Subcutaneous abdominal adipose tissue (tissue), 5 donors: ENCODE results near the gene CCL1.

Experiments used
- H3K27ac ChIP-seq: one replicate; pipeline ENCODE4 v1.7.0; 2013; ENCODE audit warnings: low read depth, mild to moderate bottlenecking, inconsistent platforms, low read length, moderate library complexity
- H3K27me3 ChIP-seq, 5 donors: one replicate each; pipeline ENCODE4 v1.7.0; 2013; ENCODE audit warnings: low read length in 5 of 5, inconsistent platforms in 1 of 5; ENCODE audit not compliant: control insufficient read depth in 5 of 5, insufficient read depth in 4 of 5
- H3K36me3 ChIP-seq, 5 donors: one replicate each; pipeline ENCODE4 v1.7.0; 2013; ENCODE audit warnings: low read length in 5 of 5; ENCODE audit not compliant: control insufficient read depth in 5 of 5, insufficient read depth in 5 of 5
- H3K4me1 ChIP-seq, 5 donors: one replicate each; pipeline ENCODE4 v1.7.0; 2013; ENCODE audit warnings: low read length in 5 of 5, mild to moderate bottlenecking in 3 of 5, moderate library complexity in 1 of 5; ENCODE audit not compliant: control insufficient read depth in 5 of 5, insufficient read depth in 5 of 5
- H3K4me3 ChIP-seq, 5 donors: one replicate each; pipeline ENCODE4 v1.7.0; 2013; ENCODE audit warnings: low read length in 5 of 5, low read depth in 1 of 5
- H3K9ac ChIP-seq, 5 donors: one replicate each; pipeline ENCODE4 v1.7.0; 2013; ENCODE audit warnings: low read length in 5 of 5, mild to moderate bottlenecking in 4 of 5, moderate library complexity in 3 of 5
- H3K9me3 ChIP-seq, 5 donors: one replicate each; pipeline ENCODE4 v1.7.0; 2013; ENCODE audit warnings: low read length in 5 of 5; ENCODE audit not compliant: control insufficient read depth in 5 of 5
- donor health status: healthy.
- donor health status: healthy.
- donor health status: healthy.
- donor health status: healthy.
- donor health status: healthy.

The CCL1 gene

DNA sequence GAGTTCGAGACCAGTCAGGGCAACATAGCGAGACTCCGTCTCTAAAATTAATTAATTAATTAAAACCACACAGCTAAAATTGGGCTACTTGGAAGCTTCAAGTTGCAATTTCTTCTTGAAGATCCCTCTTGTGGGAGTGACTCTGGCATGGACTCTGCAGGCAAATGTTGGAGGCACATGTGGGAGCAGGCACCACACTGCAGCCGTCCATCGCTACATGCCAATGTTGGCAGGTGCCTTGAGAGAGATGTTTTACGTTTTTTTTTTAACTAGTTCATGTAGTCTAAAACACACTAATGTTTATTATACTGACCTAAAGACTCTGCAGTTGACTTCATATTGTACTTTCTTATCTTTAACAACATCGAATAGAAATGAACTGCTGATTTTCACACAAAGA lies 51.7 kb downstream of the CCL1 start:
- no peak overlapping the region for H3K4me3 ChIP-seq
- H3K9me3 ChIP-seq = no peaks in the 10 kb centered on the region
- no peak overlapping the region for H3K9ac ChIP-seq
- H3K36me3 ChIP-seq = no peaks in the 10 kb centered on the region
- H3K4me1 ChIP-seq = peaks cover 10 to 60% (median 50%) of the 10 kb centered on the region in 5 donors
- H3K27ac ChIP-seq = no peak overlapping the region
- H3K27me3 ChIP-seq = peaks cover 0 to 2% (median 0%) of the 10 kb centered on the region in 5 donors
